HT-29 (cell line): ENCODE results near the gene MYRF. TPM values are rescaled to one million over a fixed set of nuclear protein-coding genes. Genes with fewer than 3 reads are reported as not detected.

Experiments used
- DNase-seq: peaks from one replicate; pipeline ENCODE4 v3.0.0-alpha.2; 2015; ENCODE audit warnings: low spot score
- total RNA-seq: library from RNA; depleted of rRNA; stranded (reverse); fragments of >200 nt; shearing (Covaris generic); gene quantifications from 2 replicates; pipeline ENCODE4 v1.2.3, GENCODE V29; 2014

MYRF gene
- total RNA-seq, 1 experiment from 2014 or later: 105 TPM

DNA sequence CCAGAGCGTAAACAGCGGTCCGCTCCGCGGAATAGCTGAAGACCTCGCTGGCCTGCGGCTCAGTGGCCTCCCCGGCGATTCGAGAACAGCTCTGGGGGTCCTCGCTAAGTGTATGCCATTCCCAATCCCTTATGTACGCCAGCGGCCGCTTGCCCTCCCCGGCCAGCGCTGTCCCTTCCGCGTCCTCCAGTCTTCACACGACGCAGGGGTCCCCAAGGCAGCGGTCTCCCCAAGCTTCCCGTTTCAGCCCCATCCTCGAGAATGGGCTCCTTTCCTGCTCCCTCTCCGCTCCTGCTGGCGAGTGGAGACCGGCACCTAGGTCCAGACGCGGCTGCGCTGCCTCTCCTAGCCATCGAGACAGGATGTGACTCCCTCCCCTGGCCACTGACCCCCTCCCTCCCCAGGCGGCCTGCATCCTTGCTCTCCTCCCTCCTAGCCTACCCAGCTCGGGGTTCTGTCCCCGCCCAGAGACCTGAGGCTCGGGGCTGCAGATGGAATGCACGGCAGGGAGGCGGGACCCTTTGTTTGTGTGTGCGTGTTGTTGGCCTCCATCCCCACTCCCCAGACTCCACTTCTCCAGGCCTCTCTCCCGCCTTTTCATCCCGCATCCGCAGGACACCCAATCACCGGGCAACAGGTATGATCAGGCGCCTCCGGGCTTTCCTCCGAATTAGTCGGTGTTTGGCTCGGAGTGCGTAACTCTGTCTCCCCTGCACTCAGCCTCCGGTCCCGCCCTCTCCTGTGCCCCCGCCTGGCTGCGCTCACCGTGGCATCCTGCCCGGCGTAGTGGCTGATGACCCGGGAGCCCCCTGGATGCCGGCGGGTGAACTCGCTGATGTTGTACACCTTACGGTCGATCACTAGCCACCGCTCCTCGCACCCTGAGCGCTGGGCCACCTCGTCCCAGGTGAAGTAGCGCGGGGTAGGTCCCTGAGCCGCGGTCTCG lies 63.6 kb downstream of the MYRF start:
- DNase-seq: no peak

DNA sequence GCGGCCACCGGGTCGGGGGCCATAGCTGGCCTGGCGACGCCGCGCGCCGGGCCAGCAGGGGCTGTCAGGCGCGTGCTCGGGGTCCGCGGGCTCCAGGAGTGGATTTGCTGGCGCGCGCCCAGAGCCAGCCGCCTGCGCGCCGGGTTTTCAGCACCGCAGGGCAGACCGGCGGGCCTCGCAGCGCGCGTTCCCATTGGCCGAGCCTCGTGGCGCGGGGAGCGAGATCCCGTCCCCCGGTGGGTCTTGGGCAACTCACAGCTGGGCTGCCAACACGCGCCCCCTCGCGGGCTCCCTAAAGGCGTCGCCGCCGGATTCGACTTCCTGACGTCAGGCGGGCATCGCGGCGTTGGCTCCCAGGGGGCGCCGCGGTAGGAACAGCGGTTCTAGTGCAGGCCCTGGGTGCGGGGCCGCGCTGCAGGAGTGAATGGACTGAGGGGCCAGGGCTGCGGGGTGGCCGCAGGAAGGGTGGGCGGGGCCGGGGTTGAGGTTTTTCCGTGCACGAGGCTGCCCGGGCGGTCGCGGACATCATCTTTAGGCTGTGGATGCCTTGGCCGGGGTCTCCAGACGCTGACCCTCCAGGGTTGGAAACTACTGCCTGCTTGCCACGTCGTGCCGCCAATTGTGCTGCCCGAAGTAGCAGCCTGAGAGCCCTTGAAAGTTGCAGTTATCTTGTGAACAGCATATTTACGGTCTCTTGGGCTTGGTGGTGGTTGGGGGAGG lies 64.5 kb downstream of the MYRF start, which contains the start of gene FADS1:
Gene FADS1, minus strand, starts transcription at position 268 of the 720 bp plus-strand sequence. Its CDS starts 74 bp downstream, at position 194.
- DNase-seq: no peak

DNA sequence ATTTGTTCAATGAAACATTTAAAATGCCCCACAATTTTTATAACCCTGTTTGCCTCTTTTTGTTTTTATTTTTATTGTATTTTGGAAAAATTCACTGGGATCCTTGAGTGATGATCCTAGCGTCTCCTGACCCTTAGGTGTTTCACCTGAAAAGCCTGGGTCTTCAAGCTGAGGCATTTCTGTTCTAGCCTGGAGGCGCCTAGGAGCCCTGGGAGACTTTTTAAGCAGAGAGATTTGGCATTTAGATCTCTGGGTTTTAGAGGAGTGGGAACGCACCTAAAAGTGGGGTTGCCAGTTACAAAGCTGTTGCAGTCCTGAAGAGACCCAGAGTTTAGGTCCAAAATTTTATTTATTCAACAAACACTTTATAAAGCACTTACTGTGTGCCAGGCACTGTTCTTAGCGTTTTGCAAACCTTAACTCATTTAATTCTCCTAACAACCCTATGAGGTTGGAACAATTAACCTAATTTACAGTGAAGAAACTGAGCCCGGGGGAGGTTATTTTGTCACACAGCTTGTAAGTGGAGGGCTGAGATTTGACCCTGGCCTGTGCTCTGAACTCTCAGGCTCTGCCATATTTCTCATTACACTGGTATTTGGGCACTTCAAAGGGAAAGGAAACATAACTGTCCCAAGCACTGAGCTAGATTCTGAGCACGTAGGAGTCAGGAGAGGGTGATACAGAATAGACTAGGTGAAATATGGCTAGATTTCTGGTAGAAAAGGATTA lies 65.2 kb downstream of the MYRF start:
- no peak for DNase-seq

DNA sequence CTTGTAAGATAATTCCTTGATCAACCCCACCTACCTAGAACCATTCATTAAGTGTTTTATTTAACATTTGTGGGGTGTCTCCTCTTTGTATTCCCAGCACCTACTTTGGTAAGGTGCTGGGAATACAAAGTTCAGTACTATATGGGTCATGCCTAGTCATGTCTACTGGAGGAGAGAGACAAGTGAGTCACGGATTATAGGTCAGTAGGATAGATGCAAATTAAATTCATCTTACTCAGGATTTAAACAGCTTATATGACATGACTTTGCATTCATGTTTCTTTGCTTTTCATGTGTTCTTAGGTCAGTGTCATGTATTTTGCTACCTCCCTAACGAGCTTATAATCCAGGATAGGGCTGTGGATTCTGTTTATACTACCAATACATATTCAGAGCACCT lies 67.7 kb downstream of the MYRF start:
- no peak for DNase-seq

DNA sequence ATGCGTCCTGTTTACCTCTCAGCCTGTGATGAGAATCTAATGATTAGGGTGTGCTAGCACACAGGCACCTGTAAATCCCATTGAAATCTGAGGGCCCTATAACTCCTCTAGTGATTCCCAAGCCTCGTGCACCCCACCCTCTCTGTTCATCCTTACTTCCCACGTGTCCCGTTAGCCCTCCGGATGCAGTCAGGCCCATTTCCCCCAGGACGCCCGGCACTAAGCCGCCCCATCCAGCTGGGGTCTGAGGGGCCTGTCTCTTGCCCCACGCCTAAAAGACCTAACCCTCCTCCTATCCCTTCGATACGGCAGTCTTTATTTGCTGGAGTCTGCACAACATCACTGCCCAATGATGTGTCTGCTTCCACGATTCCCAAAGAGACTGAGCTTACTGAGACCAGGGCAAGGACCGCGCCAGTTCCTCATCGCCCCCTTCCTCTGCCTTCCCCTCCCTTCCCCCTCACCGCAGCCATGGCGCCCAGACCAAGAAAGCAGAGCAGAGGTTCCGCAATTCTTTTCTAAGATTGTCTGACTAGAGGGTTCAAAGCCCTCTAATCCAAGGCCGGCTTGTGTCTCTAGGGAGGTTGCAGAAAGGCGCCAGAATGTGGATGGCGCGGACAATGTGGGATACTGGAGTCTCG lies 74.6 kb downstream of the MYRF start:
- no peak for DNase-seq

DNA sequence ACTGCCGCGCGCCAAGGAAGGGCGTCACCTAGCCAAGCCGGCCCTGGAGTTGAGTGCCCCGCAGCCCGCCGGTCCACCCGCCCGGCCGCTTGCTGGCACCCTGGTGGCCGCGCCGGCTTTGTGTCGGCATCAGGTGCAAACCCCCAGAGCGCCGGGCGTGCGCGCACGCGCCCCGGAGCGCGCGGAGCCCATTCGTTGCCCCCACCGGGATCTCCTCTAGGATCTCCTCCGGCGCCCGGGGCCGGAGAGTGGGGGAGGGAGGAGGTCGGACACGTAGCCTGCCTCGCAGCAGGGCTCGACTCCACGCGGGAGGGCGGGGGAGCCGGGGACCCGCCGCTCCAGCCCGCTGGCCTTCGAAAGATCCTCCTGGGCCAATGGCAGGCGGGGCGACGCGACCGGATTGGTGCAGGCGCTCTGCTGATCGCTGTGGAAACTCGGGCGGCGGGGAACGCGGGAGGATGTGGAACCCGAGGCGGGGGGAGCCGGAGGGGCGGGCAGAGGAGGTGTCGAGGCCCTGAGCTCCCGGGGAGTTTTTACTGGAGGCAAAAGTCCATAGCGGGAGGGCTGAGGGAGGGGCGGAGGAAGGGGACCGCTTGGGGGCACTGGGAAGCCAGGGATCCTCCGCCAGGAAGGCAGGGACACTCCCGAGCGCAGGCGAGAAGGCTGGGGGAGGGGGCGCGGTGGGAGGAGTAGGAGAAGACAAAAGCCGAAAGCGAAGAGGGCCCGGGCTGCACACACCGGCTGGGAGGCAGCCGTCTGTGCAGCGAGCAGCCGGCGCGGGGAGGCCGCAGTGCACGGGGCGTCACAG lies 75.3 kb downstream of the MYRF start, which contains the start of gene FADS2:
Gene FADS2, plus strand, starts transcription at position 730 of the 808 bp plus-strand sequence. CDS start 91 bp downstream, outside the sequence.
- DNase-seq: no peak

DNA sequence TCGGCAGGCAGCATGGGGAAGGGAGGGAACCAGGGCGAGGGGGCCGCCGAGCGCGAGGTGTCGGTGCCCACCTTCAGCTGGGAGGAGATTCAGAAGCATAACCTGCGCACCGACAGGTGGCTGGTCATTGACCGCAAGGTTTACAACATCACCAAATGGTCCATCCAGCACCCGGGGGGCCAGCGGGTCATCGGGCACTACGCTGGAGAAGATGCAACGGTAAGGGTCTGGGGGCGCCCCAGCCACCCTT lies 75.9 kb downstream of the MYRF start:
- DNase-seq: no peak

DNA sequence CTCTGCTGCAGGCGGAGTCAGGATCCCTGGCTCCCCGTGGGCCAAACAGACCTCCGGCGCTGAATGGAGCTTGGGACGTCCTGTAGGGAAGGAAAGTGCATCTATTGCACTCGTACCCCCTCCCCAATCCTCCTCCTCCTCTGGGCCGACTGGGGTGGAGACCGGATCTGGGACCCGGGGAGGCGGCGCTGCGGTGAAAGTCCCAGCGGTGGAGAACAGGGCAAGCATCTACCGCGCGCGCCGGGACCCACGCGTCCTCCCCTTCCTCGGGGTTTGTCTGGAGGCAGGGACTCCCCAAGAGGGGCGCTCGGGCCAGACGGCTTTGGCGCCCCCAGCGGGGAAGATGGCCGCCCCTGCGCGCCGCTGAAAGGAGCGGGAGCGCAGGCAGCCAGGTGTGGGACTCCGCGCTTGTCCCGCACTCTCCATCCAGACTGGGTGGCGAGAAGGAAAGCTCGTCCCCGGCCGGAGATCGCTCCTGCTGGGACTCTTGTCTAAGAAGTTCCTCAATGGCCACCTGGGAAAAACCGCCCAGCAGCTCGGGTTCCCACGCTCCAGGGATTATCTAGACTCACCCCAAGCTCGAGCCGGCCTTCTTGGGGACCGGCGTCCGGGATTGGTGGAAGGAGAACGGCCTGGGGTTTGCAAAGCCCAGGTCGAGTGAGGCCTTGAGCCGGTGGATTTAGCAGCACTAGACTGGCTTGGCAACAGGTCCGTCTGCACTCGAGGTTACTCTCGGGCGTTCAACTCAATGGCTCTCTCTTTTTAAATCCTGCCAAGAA lies 76.4 kb downstream of the MYRF start:
- DNase-seq: no peak

DNA sequence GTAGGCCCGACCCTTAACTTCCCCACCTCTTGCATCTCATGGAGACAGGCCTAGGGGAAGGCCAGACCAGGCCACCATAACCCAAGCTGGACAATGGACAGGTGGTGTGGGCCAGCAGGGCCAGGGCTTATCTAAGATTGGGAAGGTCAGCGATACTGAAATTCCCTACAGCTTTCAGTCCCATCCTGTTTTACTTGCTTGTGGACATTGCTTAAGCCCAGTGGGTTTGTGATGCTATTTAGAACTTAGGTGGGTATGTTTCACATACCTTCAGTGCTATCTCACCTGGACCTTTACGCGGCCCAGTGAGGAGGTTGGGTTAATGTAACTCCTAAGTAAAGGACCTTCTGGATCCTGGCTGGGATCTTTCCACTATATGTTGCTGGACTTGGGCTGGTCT lies 77.4 kb downstream of the MYRF start:
- DNase-seq: no peak

DNA sequence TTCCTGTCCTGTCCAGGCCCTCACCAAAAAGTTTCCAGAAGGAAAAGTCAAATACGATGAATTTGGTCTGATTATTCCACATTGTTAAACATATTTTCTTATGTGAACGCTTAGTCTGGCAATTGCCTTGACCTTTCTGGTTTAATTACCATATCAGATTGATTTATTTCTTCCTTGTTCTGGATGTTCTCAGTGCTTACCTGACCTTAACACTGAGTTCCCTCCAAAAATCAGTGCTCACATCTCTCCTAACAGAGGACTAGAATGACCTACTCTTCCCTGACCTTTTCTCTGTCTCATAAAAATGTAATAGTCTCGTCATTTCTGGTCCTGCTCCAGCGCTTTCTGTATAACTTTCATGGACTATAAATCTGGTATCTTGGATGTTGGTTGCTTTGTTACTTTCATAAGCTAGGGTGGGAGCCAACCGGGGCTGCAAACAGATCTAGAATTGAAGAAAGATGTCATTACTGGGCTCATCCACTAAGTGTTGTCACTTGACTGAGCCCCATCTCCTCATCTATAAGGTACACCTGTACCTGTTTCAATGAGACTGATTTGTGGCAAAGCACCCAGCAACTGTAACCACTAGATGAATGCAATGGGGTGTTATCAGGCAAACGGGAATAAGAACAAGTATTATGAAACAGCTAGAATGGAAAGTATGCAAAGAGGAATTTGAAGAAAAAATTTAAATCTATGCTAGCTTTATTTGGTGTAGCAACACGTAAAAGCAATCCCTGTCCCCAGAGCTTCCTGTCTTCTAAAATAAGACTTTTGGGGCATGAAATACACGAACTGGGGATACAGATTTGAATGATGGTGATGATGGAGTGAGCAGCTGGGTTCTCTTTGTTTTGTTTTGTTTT lies 78.0 kb downstream of the MYRF start:
- DNase-seq: no peak

DNA sequence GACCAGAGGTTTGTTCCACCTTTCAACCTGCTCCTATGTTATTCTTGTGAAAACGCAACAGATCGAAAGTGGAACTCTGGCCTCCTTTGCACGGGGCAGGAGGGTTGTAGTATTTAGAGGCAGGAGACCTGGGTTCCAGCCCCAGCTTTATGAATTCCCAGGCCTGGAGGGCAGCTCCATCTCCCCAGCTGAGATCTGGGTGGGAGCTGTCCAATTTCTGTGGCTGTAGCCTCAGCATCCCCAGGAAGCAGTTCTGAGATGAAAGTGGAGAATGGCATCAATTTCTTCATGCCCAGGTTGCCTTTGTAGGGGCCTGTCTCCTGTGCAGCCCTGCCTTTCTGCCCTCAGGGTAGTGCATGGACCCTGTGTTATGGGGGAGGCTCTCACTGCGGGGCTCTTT lies 79.8 kb downstream of the MYRF start:
- no peak for DNase-seq

DNA sequence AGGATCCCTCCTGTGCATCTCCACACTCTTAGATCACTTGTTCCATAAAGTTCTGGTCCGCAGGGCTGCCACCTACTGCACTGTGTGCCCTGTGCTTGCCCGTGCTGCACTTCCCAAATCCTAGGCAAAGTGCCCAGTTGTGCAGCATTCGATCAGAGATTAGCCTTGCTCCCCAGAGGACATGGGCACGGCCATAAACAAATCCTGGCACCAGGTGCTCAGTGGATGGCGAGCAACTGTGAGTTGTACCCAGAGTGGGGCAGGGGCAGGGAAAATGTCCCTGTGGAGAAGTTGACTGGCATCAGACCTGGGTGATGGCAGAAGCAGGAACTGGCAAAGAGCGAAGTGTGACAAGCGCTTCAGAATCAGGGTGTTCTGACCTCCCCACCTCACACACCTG lies 80.3 kb downstream of the MYRF start:
- DNase-seq: no peak

DNA sequence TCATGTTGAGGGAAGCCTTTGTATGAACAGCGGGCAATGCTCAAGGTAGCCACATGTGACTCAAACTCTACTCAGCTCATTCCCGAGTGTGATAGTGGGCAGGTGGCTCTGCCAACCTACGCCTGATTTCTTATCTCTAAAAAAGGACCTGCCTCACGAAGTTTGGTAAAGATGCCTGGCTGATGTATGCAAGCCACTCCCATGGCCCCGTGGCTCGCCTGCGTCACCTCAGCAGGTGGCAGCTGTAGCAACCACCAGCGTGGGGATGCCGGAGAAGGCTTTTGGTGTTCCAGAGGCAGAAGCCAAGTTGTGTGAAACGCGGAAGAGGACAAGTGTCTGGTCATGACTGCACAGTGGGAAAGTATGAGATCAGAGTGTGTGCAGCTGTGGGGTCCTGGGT lies 81.0 kb downstream of the MYRF start:
- DNase-seq: no peak

DNA sequence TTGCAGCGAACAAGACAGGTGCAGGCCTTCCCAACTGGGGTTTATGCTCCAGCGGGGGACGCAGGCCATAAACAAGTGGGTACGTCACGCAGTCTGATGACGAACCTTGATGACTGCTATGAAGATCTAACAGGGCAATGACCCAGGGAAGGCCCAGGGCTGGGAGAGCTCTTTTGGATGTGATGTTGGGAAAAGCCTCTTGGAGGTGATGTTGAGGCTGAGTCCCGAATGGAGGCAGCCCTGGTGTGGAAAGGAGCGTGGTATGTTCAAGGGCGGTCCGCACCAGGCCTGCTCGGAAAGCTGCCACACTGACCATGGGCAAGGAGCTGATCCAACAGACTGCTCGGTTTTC lies 81.5 kb downstream of the MYRF start:
- DNase-seq: no peak

DNA sequence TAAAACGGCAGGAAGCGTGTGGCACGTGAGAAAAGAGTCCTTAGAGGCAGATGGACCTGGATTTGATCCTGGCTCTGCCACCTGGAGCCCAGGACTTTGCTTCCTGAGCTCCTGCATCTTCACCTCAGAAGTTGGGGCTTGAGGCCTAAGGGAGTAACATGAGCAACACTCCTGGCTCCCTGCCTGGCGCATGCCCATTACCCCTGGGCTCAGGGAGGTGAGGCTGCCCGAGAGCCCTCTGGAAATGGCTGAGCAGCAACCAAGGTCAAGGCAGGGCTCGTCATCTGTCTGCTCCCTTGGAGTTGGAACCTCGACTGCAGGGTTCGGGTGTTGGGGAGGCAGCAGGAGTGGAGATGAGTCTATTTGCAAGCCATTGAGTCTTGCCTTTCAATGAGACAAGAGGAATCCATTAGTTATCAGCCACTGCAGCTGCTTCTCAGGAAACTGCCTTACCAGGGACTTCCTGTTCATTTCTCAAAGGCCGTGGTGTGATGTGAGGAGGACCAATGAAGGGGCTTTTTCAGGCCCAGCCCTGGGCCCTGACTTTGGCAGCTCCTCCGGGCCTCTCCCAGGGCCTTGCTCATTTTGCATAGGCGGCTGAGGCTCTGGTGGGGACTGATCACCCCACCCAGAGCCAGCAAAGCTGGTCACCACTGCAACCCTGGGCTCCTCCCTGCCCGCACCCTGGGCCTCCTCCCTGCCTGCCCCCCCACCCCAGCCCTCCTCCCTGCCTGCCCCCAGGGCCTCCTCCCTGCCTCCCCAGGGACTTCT lies 82.0 kb downstream of the MYRF start:
- DNase-seq: no peak

DNA sequence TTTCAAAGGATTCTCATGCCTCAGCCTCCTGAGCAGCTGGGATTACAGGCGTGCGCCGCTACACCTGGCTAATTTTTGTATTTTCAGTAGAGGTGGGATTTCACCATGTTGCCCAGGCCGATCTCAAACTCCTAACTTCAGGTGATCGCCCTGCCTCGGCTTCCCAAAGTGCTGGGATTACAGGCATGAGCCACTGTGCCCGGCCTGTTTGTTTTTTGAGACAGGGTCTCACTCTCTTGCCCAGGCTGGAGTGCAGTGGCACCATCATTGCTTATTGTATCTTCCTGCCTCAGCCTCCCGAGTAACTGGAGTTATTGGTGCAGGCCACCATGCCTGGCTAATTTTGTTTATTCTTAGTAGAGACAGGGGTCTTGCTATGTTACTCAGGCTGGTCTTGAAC lies 83.8 kb downstream of the MYRF start:
- DNase-seq: no peak

DNA sequence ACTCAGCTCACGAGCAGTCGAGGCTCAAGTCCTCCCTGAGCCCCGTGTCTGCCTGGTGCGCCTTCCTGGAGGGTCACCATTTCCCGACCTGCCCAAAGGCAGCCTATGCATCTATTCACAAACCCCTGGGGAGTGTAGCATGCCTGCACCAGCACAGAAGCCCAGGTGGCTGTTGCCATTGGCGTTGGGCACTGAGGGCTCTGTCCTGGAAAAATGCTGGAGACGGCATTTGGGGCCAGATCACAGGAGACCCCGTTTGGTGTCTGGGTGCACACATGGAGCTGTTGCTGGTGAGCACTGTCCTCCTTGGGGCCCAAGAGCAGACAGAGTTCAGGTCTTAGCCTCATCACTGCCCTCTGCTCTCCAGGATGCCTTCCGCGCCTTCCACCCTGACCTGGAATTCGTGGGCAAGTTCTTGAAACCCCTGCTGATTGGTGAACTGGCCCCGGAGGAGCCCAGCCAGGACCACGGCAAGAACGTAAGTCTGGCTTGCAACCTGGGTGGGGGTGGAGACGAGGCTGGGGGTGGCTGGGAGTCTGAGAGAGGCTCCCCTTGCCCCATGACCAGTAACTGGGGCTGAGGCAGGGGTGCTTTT lies 85.1 kb downstream of the MYRF start:
- no peak for DNase-seq
